Gastrocnemius medialis (tissue), 4 donors: ENCODE measurements around the gene PRR12.

Experiments used
- CTCF ChIP-seq, 5 experiments: fragments of 450-650 bp in 3 of 5; fragments of 200-600 bp in 2 of 5; sonication (generic) in 2 of 5; IDR thresholded peaks in 4 of 5; conservative IDR thresholded peaks in 1 of 5; 1 replicate in 4 of 5; 2 replicates in 1 of 5; pipeline ENCODE4 v1.5.1; 2016 to 2019; ENCODE audit warnings: antibody characterized with exemption in 5 of 5, mild to moderate bottlenecking in 3 of 5, moderate library complexity in 3 of 5
- POLR2A ChIP-seq, 2 donors: fragments of 450-650 bp; IDR thresholded peaks; one replicate each; pipeline ENCODE4 v1.6.1; 2017; ENCODE audit warnings: antibody characterized with exemption in 2 of 2, mild to moderate bottlenecking in 2 of 2, moderate library complexity in 2 of 2

GRCh38 chr19:49609499-49610092 is 18.6 kb downstream of the PRR12 start:
- TF ChIP-seq CTCF (IDR thresholded peaks at IDR 0.05 in 4 of 5, conservative IDR thresholded peaks at IDR 0.05 in 1 of 5): no peak
- TF ChIP-seq POLR2A (IDR thresholded peaks at IDR 0.05): no peak
